Smooth muscle cell (in vitro differentiated cells): ENCODE results near the gene SEC24B. TPM values are rescaled to one million over a fixed set of nuclear protein-coding genes. Genes with fewer than 3 reads are reported as not detected.

Experiments
- DNase-seq: peaks from one replicate; lab custom pipeline; 2025; ENCODE audit not compliant: unreplicated experiment; lab: John Stamatoyannopoulos, UW
- H2AFZ ChIP-seq: fragments of 200-600 bp; sonication (generic); 2 replicates; pipeline ENCODE4 v1.6.0; 2016; ENCODE audit warnings: antibody characterized with exemption, low read depth, mild to moderate bottlenecking
- H3F3A ChIP-seq: fragments of 200-600 bp; sonication (generic); 2 replicates; pipeline ENCODE4 v1.6.0; 2017; ENCODE audit warnings: antibody characterized with exemption, low read depth
- H3K27ac ChIP-seq: fragments of 200-600 bp; sonication (generic); 2 replicates; pipeline ENCODE4 v1.5.1; 2016; ENCODE audit warnings: low read depth, mild to moderate bottlenecking
- H3K27me3 ChIP-seq: fragments of 200-600 bp; sonication (generic); 2 replicates; pipeline ENCODE4 v1.6.1; 2016; ENCODE audit warnings: low read depth, mild to moderate bottlenecking
- H3K36me3 ChIP-seq: fragments of 200-600 bp; sonication (generic); 2 replicates; pipeline ENCODE4 v1.5.1; 2016; ENCODE audit warnings: low read depth
- H3K4me1 ChIP-seq: fragments of 200-600 bp; sonication (generic); 2 replicates; pipeline ENCODE4 v1.5.1; 2016; ENCODE audit warnings: low read depth
- H3K4me2 ChIP-seq: fragments of 200-600 bp; sonication (generic); 2 replicates; pipeline ENCODE4 v1.6.0; 2016; ENCODE audit warnings: mild to moderate bottlenecking
- H3K4me3 ChIP-seq: fragments of 200-600 bp; sonication (generic); 2 replicates; pipeline ENCODE4 v1.5.1; 2016; ENCODE audit warnings: mild to moderate bottlenecking
- H3K79me2 ChIP-seq: fragments of 200-600 bp; sonication (generic); 2 replicates; pipeline ENCODE4 v1.6.0; 2016; ENCODE audit warnings: low read depth, mild to moderate bottlenecking
- H3K9ac ChIP-seq: fragments of 200-600 bp; sonication (generic); 2 replicates; pipeline ENCODE4 v1.6.0; 2016; ENCODE audit warnings: low read depth
- H3K9me3 ChIP-seq: fragments of 200-600 bp; sonication (generic); replicated peaks from 2 replicates; pipeline ENCODE4 v1.5.1; 2016; ENCODE audit warnings: low read depth
- H4K20me1 ChIP-seq: fragments of 200-600 bp; sonication (generic); 2 replicates; pipeline ENCODE4 v1.6.0; 2016; ENCODE audit warnings: low read depth
- WGBS: methylation state at CpG from one replicate; pipeline ENCODE4 v1.1.7; 2016; ENCODE audit warnings: low lambda C conversion rate; 5-methylcytosine and 5-hydroxymethylcytosine counted together
- polyA plus RNA-seq: library from polyadenylated mRNA; unstranded; fragments of >200 nt; fragmentation: Nextera tagmentation; extraction: Ambion mirVana; gene quantifications from 2 replicates; pipeline ENCODE4 v1.2.1, GENCODE V29; 2016
- total RNA-seq: library from RNA; depleted of rRNA; stranded (reverse); fragments of >200 nt; gene quantifications from 2 replicates; pipeline ENCODE4 v1.2.3, GENCODE V29; 2014
- TF ChIP-seq, protein P1 (sequence below): fragments of 200-600 bp; sonication (generic); IDR thresholded peaks from 2 replicates; pipeline ENCODE4 v1.5.1; 2017; ENCODE audit warnings: borderline replicate concordance, mild to moderate bottlenecking, antibody characterized with exemption; ENCODE audit not compliant: insufficient read depth, poor library complexity, severe bottlenecking

SEC24B gene
- total and polyA plus RNA-seq, 2 experiments from 2014 or later: 18.3 to 57.5 TPM

- DNase-seq: no peak
- WGBS: 88% methylated on average over 3 of the region's 3 CpGs
- Histone ChIP-seq H3K27me3 (no peaks in the 10 kb centered on the region), H3K4me3 (no peak overlapping the region), H3K4me1 (no peaks in the 10 kb centered on the region), H3K4me2 (no peak overlapping the region), H3K36me3 (no peaks in the 10 kb centered on the region), H2AFZ (no peak overlapping the region), H3F3A (no peaks in the 10 kb centered on the region), H4K20me1 (no peaks in the 10 kb centered on the region), H3K9me3 (no peaks in the 10 kb centered on the region), H3K27ac (no peak overlapping the region), H3K9ac (no peak overlapping the region), H3K79me2 (no peaks in the 10 kb centered on the region)
- TF ChIP-seq, protein P1, sequence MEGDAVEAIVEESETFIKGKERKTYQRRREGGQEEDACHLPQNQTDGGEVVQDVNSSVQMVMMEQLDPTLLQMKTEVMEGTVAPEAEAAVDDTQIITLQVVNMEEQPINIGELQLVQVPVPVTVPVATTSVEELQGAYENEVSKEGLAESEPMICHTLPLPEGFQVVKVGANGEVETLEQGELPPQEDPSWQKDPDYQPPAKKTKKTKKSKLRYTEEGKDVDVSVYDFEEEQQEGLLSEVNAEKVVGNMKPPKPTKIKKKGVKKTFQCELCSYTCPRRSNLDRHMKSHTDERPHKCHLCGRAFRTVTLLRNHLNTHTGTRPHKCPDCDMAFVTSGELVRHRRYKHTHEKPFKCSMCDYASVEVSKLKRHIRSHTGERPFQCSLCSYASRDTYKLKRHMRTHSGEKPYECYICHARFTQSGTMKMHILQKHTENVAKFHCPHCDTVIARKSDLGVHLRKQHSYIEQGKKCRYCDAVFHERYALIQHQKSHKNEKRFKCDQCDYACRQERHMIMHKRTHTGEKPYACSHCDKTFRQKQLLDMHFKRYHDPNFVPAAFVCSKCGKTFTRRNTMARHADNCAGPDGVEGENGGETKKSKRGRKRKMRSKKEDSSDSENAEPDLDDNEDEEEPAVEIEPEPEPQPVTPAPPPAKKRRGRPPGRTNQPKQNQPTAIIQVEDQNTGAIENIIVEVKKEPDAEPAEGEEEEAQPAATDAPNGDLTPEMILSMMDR: no peak
These were observed 137.9 kb downstream of the SEC24B start for GRCh38 chr4:109571494-109571893.

DNA sequence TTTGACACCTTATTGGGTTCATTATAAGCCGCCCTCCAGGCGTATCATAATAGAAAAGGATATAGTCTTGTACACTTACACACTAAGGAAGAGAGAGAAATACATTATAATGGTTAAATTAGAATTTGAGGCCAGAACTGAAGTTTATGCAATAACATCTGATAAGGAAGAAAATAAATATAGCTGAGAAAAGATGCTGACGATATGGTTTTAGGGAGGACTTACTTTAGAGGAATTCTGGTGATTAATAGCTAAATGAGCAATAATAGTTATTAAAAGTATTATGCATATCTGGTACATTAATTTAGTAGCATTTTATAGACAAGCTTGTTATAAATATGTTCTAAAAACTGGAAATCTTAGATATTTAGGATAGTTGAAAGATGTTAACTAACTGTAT is 138.5 kb downstream of the SEC24B start:
- 97% methylated on average over 3 of the region's 3 CpGs for WGBS
- H3K27me3 ChIP-seq: no peaks in the 10 kb centered on the region

GRCh38 chr4:109574443-109574850 is 140.8 kb downstream of the SEC24B start:
- no peak overlapping the region for H2AFZ ChIP-seq
- no peak overlapping the region for H3K9ac ChIP-seq
- H3K9me3 ChIP-seq: no peaks in the 10 kb centered on the region
- H3K36me3 ChIP-seq: no peaks in the 10 kb centered on the region
- H3F3A ChIP-seq: no peaks in the 10 kb centered on the region
- no peaks in the 10 kb centered on the region for H4K20me1 ChIP-seq
- TF ChIP-seq, protein P1: no peak
- no peak for DNase-seq
- H3K27me3 ChIP-seq: no peaks in the 10 kb centered on the region
- H3K4me2 ChIP-seq: no peak overlapping the region
- WGBS: 87% methylated on average over 6 of the region's 6 CpGs
- H3K27ac ChIP-seq: no peak overlapping the region
- H3K4me3 ChIP-seq: no peak overlapping the region
- no peaks in the 10 kb centered on the region for H3K4me1 ChIP-seq
- no peaks in the 10 kb centered on the region for H3K79me2 ChIP-seq

More for the DNA sequence above, 138.5 kb downstream of the SEC24B start:
- Histone ChIP-seq H4K20me1 (no peaks in the 10 kb centered on the region), H3F3A (no peaks in the 10 kb centered on the region), H2AFZ (no peak overlapping the region), H3K4me3 (no peak overlapping the region), H3K79me2 (no peaks in the 10 kb centered on the region), H3K9ac (no peak overlapping the region), H3K4me1 (no peaks in the 10 kb centered on the region), H3K4me2 (no peak overlapping the region), H3K27ac (no peak overlapping the region), H3K36me3 (no peaks in the 10 kb centered on the region), H3K9me3 (no peaks in the 10 kb centered on the region)
- no peak for DNase-seq
- TF ChIP-seq, protein P1: no peak
